ENCODE measurements around the gene BTNL3.
A peak's percentile ranks its signal among the peaks of the same experiment; 100 is the strongest.
"Not testable (repeated sequence)": the region's sequence is repeated elsewhere in the genome, so short reads cannot be mapped to it uniquely, and the experiment has no call there.

BTNL3 gene

DNA sequence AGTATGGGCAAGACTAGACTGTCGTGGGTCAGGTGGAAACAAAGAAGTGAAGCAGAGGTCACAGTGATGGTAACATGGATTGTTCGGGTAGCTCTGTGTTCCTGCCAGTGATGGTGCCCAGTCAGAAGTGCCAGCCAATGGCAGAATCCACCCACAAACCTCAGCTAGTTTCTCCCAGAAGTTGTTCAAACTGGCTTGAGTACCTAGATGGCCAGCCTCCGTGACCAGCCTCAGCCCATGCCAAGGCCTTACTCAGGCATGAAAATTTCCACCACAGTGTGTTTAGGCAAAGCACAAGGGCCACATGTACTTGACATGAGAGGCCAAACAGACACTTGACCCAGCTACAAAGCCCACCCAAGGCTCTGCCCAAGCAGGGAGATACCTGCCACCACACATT lies 32.0 kb downstream of the BTNL3 start:
- DNase-seq (ENCODE audit: low spot score), result no peak

DNA sequence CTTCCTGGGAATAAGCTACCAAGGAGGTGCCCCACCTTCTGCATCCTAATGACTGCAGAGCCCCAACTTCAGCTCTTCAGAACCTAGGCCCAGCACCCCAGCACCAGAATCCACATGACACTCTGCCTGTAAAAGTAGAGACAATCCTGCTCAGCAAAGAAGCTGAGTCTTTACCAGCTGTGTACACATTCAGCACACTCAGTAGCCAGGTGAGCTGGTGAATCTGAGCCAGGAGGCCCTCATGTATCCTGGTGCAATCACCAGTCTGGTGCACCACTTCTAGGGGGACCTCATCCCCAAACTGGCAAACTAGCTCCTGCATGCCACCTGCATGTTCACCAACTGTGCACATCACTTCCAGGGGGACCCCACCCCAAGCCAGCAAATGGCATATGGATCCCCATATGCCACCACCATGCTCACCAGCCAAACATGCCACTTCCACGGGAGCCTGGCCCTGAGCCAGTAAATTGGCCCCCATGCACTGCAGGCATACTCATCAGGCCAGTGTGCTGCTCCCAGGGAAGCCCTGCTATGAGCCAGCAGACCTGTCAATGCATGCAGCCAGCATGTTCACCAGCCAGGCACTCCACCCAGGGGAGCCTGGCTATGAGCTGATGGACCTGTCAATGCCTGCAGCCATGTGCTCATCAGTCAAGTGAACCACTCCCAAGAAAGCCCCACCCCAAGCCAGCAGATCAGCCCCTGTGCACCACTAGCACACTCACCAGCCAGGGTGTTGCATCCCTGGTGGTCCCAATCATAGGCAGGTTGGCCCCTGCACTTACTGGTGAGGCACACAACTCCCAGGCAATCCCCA lies 35.8 kb downstream of the BTNL3 start:
- no peak for DNase-seq (ENCODE audit: low spot score)

GRCh38 chr5:181027452-181028031 lies 38.9 kb downstream of the BTNL3 start:
- DNase-seq (ENCODE audit: low spot score), result no peak

- no peak for DNase-seq (ENCODE audit: low spot score)
These were observed 39.6 kb downstream of the BTNL3 start for GRCh38 chr5:181028032-181028819.

- no peak for DNase-seq (ENCODE audit: low spot score)
These were observed 43.1 kb downstream of the BTNL3 start for GRCh38 chr5:181031716-181032115.

DNA sequence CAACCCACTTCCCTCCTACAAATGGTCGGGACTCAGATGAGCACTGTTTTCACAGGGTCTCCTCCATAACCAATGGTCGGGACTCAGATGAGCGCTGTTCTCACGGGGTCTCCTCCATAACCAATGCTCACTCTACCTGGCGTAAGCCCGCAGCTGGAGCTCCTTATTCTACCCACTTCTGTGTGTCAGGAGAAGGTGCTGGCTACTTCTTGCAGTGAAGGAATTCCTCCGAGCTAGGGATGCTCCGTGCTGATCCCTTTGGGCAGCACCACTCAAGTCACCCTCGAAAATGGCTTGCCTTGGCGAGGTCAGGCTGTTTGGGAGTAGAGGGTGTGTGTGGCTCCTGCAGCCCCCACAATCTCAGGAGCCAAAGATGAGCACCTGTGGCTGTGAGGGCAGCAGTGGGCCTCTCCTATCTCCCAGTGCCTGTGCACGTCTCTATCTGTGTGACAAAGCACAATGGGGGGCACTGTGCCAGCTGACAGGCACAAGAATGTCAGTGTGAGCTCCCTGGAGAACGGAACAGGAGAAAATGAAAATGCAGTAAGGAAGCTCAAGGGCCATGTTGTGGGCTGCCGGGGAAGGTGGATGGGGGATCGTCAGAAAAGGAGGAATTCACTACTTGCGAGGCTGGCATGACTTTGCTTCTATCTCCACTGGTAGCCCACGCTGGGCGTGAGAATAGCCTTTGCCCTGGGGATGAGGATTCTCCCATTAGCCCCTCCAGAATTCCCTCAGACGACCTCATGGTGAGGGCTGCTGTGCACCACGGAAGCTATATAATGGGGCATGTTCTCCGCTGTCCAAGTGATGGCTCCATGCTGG lies 47.6 kb downstream of the BTNL3 start:
- peak; percentile 3 for DNase-seq (ENCODE audit: low spot score)

GRCh38 chr5:181036816-181037364 lies 48.2 kb downstream of the BTNL3 start:
- no peak for DNase-seq (ENCODE audit: low spot score)

GRCh38 chr5:181037365-181037861 lies 48.8 kb downstream of the BTNL3 start:
- DNase-seq (ENCODE audit: low spot score), result no peak

DNA sequence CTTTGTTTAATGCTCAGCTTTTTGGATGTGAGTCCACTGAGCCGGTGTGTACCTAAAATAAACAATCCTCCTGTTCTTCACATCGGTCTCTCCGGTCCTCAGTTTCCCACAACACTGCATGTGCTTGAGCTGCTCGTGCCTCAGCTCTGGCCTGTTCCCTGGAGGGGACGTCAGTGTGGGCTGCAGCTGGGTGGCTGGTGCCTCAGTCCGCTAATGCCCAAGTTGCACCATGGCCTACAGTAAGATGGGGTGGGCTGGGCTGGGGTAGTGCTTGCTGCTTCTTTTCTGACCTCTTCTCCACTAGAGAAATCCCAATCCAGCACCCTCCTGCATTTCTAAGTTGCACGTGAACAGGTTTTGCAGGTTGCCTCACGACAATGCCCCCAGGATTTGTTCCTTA lies 50.8 kb downstream of the BTNL3 start:
- DNase-seq (ENCODE audit: low spot score), result no peak

- DNase-seq (ENCODE audit: low spot score), result no peak
These were observed 51.4 kb downstream of the BTNL3 start, which contains the start of gene BTNL9 for GRCh38 chr5:181039931-181040630. Gene BTNL9 (plus strand): TSS chr5:181040266. CDS start chr5:181045490, 5,224 bp downstream.

DNA sequence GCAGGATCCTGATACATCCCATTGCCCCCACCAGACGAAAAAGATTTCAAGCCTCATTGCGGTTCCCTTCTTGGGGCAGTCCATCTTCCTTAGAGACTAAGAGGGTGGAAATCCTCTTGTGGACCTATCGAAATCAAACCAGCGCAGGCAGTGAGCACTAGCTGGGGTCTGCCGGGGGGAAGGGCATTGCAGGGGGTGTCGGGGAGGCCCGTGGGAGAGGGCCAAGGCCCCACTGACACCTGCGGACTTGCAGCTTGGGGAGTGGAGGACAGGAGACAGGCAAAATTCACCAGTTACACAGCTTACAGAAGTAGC lies 51.9 kb downstream of the BTNL3 start:
- no peak for DNase-seq (ENCODE audit: low spot score)

GRCh38 chr5:181041043-181041442 lies 52.4 kb downstream of the BTNL3 start:
- DNase-seq (ENCODE audit: low spot score), result no peak

DNA sequence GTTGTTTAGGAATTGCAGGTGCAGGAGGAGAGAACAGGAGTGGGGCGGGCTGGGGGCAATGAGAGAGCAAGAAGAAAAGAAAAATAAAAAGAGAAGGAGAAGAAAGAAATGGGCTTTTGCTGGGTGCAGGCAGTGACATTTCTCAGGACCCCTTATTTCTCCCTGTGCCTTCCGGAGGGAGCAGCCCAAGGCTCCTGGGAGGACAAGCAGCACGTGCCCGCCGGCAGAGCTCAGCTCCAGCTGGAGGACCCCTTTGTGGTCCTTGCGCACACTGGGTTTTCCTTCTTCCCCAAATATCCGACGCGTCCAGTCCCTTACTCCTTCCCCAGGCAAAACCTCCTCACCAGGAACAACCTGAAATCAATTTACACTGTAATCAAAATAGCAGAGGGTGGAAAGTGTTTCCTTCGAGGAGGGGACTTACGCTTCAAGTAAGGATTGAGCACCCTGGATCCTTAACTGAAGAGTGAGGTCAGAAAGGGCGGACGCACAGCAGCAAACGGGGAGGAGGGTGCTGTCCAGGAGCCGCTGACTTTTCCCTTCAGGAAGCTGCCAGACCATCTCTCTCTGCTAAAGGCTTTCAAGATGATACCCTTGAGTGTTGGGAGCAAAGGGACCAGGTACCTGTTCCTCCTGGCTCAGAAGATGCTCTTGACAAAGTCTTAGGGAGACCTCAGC lies 53.5 kb downstream of the BTNL3 start:
- DNase-seq (ENCODE audit: low spot score), result no peak

GRCh38 chr5:181042722-181043121 lies 54.1 kb downstream of the BTNL3 start:
- no peak for DNase-seq (ENCODE audit: low spot score)

DNA sequence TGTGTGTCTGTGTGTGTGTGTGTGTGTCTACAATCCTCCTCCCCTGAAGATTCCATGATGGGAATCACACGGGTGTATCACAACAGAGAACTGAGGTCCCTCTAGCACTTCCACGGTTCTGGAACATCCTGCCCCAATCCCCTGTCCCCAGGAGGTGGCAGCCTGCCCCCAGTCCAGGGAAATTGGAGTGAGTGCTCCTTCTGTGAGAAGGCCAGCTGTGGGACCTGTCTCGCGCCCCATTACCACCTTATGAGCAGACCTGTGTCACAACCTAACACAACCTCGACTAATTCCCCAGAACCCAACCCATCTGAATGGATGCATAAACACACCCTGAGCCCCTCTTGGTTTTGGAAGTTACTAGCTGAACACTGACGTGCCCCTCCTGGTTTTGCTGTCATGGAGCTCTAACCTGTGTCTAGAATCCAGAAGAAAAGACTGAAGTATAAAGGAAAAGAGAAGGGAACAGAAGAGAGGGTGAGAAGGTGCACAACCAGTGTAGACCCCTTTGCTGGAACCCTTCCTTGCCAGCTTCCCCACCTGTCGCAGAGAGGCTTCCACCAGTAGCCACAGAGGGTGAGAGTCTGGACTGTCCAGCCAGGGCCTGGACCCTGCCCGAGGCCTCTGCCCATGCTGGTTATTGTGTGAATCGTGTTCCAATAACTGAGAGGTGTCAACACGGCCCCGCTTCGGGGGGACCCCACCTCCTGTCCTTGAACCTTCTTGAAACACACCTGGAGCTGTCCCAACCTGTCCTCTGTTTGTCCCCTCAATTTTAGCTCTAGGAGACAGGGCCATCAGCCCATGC lies 54.8 kb downstream of the BTNL3 start:
- no peak for DNase-seq (ENCODE audit: low spot score)

DNA sequence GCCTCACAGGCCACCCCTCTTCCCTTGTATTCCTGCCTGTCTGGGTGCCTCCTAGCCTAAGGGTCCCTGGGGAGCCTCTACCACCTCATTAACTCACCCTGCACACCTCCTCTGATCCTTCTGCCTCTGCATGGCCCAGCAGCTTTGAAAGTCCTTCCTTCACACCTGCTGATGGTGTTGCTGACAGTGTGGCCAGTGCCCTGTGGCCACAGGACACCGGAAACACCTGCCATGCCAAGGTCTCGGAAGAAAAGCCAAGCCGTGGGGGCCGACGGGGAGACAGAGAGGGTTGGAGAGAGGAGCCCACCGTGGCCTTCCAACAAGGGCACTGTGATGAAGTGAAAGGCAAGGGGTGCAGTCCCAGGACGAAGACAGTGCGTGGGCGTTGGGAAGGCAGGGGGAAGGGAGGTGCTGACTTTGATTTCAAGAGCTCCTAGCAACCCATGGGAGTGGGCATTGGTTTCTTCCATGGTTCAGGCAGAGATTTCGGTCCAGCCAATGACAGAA lies 55.5 kb downstream of the BTNL3 start:
- no peak for DNase-seq (ENCODE audit: low spot score)

GRCh38 chr5:181044662-181045305 lies 56.1 kb downstream of the BTNL3 start:
- no peak for DNase-seq (ENCODE audit: low spot score)

- no peak for DNase-seq (ENCODE audit: low spot score)
These were observed 56.7 kb downstream of the BTNL3 start for GRCh38 chr5:181045316-181045715.

GRCh38 chr5:181045857-181046256 lies 57.2 kb downstream of the BTNL3 start:
- not testable (repeated sequence) for DNase-seq (ENCODE audit: low spot score)

All from pons (tissue), 1 donor.